SHP77 treated with DMSO at 0.1 percent for 48 hours (cell line): ENCODE measurements around the gene KRT85.
"Not testable (repeated sequence)": the region's sequence is repeated elsewhere in the genome, so short reads cannot be mapped to it uniquely, and the experiment has no call there.

Experiments
- DNase-seq: peaks from one replicate; lab custom pipeline; 2025; lab: John Stamatoyannopoulos, UW

The KRT85 gene

GRCh38 chr12:52349196-52349595 is 18.1 kb downstream of the KRT85 start:
- DNase-seq = no peak

GRCh38 chr12:52347551-52348510 is 19.4 kb downstream of the KRT85 start:
- DNase-seq = no peak

- no peak for DNase-seq
Measured at GRCh38 chr12:52347016-52347415, 20.3 kb downstream of the KRT85 start.

- no peak for DNase-seq
Measured at GRCh38 chr12:52346593-52346992, 20.7 kb downstream of the KRT85 start.

- not testable (repeated sequence) for DNase-seq
Measured at GRCh38 chr12:52345041-52345440, 22.2 kb downstream of the KRT85 start.

- no peak for DNase-seq
Measured at GRCh38 chr12:52344111-52344510, 23.2 kb downstream of the KRT85 start.

- DNase-seq = no peak
Measured at GRCh38 chr12:52343550-52343949, 23.7 kb downstream of the KRT85 start.

GRCh38 chr12:52342781-52343490 is 24.3 kb downstream of the KRT85 start:
- DNase-seq = no peak

GRCh38 chr12:52341066-52341580 is 26.2 kb downstream of the KRT85 start:
- no peak for DNase-seq

GRCh38 chr12:52338241-52338960 is 28.9 kb downstream of the KRT85 start:
- DNase-seq = no peak

GRCh38 chr12:52337054-52337453 is 30.2 kb downstream of the KRT85 start:
- no peak for DNase-seq

GRCh38 chr12:52336641-52337040 is 30.6 kb downstream of the KRT85 start:
- no peak for DNase-seq

GRCh38 chr12:52335598-52336262 is 31.6 kb downstream of the KRT85 start:
- DNase-seq = no peak

- no peak for DNase-seq
Measured at GRCh38 chr12:52334185-52334584, 33.1 kb downstream of the KRT85 start.

- no peak for DNase-seq
Measured at GRCh38 chr12:52333321-52333720, 34.0 kb downstream of the KRT85 start.

GRCh38 chr12:52332381-52332780 is 34.9 kb downstream of the KRT85 start:
- DNase-seq = no peak

GRCh38 chr12:52331833-52332232 is 35.4 kb downstream of the KRT85 start:
- no peak for DNase-seq

- DNase-seq = no peak
Measured at GRCh38 chr12:52331039-52331438, 36.2 kb downstream of the KRT85 start.

GRCh38 chr12:52327830-52328500 is 39.3 kb downstream of the KRT85 start:
- DNase-seq = no peak

- DNase-seq = peak; percentile 64
Measured at GRCh38 chr12:52327052-52327829, 40.0 kb downstream of the KRT85 start.

GRCh38 chr12:52324153-52324444 is 43.2 kb downstream of the KRT85 start:
- DNase-seq = no peak
